K562 (cell line): ENCODE results near the gene ZNF358. TPM values are rescaled to one million over a fixed set of nuclear protein-coding genes. Genes with fewer than 3 reads are reported as not detected.

Source experiments
- ARHGAP35 ChIP-seq: fragments of 450-650 bp; IDR thresholded peaks from 2 replicates; pipeline ENCODE4 v1.6.1; 2018; ENCODE audit not compliant: partially characterized antibody
- ARID1B ChIP-seq: fragments of 450-650 bp; IDR thresholded peaks from 2 replicates; pipeline ENCODE4 v1.6.1; 2016; ENCODE audit warnings: antibody characterized with exemption, mild to moderate bottlenecking, inconsistent platforms
- CBFA2T3 ChIP-seq: fragments of 450-650 bp; IDR thresholded peaks from 2 replicates; pipeline ENCODE4 v1.6.1; 2017
- CBX3 ChIP-seq, 2 experiments: IDR thresholded peaks; 1 replicate in 1 of 2; 2 replicates in 1 of 2; pipeline ENCODE4 v1.6.1; 2012; ENCODE audit warnings: inconsistent platforms in 2 of 2, low read length in 2 of 2, borderline replicate concordance in 1 of 2, control low read depth in 1 of 2
- EGR1 ChIP-seq: fragments of 450-650 bp; conservative IDR thresholded peaks from 2 replicates; pipeline ENCODE4 v1.6.1; 2017; ENCODE audit warnings: mild to moderate bottlenecking
- ELF4 ChIP-seq: fragments of 450-650 bp; formaldehyde crosslinking; IDR thresholded peaks from 2 replicates; pipeline ENCODE4 v1.4.0; 2022; ENCODE audit warnings: missing genetic modification characterization
- HNRNPL ChIP-seq: fragments of 200-400 bp; formaldehyde crosslinking; IDR thresholded peaks from 2 replicates; pipeline ENCODE4 v1.6.1; 2017; ENCODE audit warnings: low read depth, mild to moderate bottlenecking, low read length
- MEIS2 ChIP-seq: fragments of 450-650 bp; IDR thresholded peaks from 2 replicates; pipeline ENCODE4 v1.6.1; 2014; ENCODE audit warnings: mild to moderate bottlenecking; ENCODE audit not compliant: partially characterized antibody
- MYNN ChIP-seq, 2 experiments: sonication (generic); formaldehyde crosslinking in 1 of 2; IDR thresholded peaks; 2 replicates each; pipeline versions ENCODE4 v1.5.0 to v1.6.1; 2016 to 2020; ENCODE audit warnings: antibody characterized with exemption in 1 of 2, missing genetic modification reagents in 1 of 2
- PPARD ChIP-seq: fragments of 250-450 bp; sonication (Bioruptor Pico); IDR thresholded peaks from 2 replicates; pipeline ENCODE4 v1.8.0; 2022; ENCODE audit warnings: inconsistent platforms, mild to moderate bottlenecking, moderate library complexity
- SIN3B ChIP-seq: fragments of 450-650 bp; IDR thresholded peaks from 2 replicates; pipeline ENCODE4 v1.6.1; 2017; ENCODE audit warnings: low read depth, mild to moderate bottlenecking, moderate library complexity
- THRAP3 ChIP-seq: fragments of 450-650 bp; IDR thresholded peaks from 2 replicates; pipeline ENCODE4 v1.6.1; 2016; ENCODE audit warnings: mild to moderate bottlenecking, inconsistent platforms, borderline replicate concordance
- WHSC1 ChIP-seq: IDR thresholded peaks from one replicate; pipeline ENCODE4 v1.6.1; 2012; ENCODE audit warnings: low read length, control low read depth, inconsistent platforms
- ZNF23 ChIP-seq: fragments of 250-450 bp; sonication (Bioruptor Pico); IDR thresholded peaks from 2 replicates; pipeline ENCODE4 v1.4.0; 2020; ENCODE audit warnings: mild to moderate bottlenecking
- polyA plus RNA-seq, 8 experiments: library from polyadenylated mRNA; depleted of rRNA in 4 of 8; stranded (reverse) in 5 of 8; unstranded in 3 of 8; fragments of >200 nt; fragmentation: Nextera tagmentation in 2 of 8; fragmentation: Illumina TruSeq in 1 of 8; extraction: Ambion mirVana in 2 of 8; extraction: Trizol in 1 of 8; gene quantifications; 2 replicates each; pipeline versions ENCODE4 v1.2.1 to v1.2.3, GENCODE V29; 2011 to 2014; ENCODE audit warnings: inconsistent platforms in 1 of 8, missing spikeins in 1 of 8
- total RNA-seq, 7 experiments: library from RNA; depleted of rRNA in 6 of 7; stranded (reverse); fragments of >200 nt in 6 of 7; fragmentation: Illumina TruSeq in 2 of 7; extraction: Trizol in 2 of 7; gene quantifications; 2 replicates each; pipeline versions ENCODE4 v1.2.1 to v1.2.3, GENCODE V29; 2011 to 2021; ENCODE audit warnings: low replicate concordance in 1 of 7
- TF ChIP-seq, protein P1 (sequence below): fragments of 450-650 bp; IDR thresholded peaks from 2 replicates; pipeline ENCODE4 v1.7.0; 2016; ENCODE audit warnings: borderline replicate concordance
- TF ChIP-seq, protein P2 (sequence below): sonication (generic); formaldehyde crosslinking; IDR thresholded peaks from 2 replicates; pipeline ENCODE4 v1.4.0; 2020; ENCODE audit warnings: mild to moderate bottlenecking, missing genetic modification reagents
- TF ChIP-seq, protein P3 (sequence below): sonication (generic); formaldehyde crosslinking; IDR thresholded peaks from 2 replicates; pipeline ENCODE4 v1.5.0; 2020; ENCODE audit warnings: missing genetic modification reagents
- TF ChIP-seq, protein P4 (sequence below): sonication (generic); formaldehyde crosslinking; IDR thresholded peaks from 2 replicates; pipeline ENCODE4 v1.8.0; 2022; ENCODE audit warnings: missing genetic modification reagents, mild to moderate bottlenecking, moderate library complexity, borderline replicate concordance
- TF ChIP-seq, protein P5 (sequence below): fragments of 450-650 bp; conservative IDR thresholded peaks from 2 replicates; pipeline ENCODE4 v1.6.1; 2016; ENCODE audit warnings: missing genetic modification characterization, low read depth, mild to moderate bottlenecking, control low read depth, missing compliant biosample characterization

ZNF358 gene
- total and polyA plus RNA-seq, 9 of the 15 experiments (the other 6 are each of a cell fraction or from before 2014, with no cell fraction given) = 0.04 to 17.2 (median 4.9) TPM

DNA sequence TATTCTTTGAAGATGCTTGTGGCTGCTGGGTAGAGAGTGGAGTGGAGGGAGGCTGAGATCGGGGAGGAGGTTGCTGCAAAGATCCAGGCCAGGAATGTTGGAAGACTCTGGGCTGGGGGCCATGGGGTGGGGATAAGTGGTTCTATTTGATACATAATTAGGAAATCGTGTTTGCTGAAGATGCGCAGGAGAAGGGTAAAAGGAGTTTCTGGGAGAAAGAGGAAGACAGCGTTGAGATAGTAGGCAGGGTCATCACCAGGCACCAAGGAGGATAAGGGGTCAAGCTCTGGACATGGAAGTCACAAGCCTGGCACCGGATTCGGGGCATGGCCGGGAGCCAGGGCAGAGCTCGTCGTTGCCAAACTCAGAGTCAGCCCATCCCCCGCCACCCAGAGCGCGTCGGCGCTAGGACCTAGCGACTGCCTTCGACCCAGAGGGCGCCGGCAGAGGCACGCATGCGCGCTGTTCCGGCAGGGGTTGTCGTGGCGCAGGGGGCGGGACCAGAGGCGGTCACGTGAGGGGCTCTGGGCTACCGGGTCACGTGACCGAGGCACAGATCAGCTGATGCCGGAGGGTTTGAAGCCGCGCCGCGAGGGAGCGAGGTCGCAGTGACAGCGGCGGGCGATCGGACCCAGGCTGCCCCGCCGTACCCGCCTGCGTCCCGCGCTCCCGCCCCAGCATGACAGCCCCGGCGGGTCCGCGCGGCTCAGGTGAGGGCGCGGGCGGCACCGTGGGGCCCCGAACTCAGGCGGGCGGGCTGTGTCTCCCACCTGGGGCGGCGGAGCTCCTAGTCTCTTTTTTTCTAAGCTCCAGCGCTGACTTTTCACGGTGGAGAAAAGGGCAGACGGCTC is 6.4 kb downstream of the ZNF358 start, which contains the start of gene MCOLN1 (continued):
- TF ChIP-seq, protein P1, sequence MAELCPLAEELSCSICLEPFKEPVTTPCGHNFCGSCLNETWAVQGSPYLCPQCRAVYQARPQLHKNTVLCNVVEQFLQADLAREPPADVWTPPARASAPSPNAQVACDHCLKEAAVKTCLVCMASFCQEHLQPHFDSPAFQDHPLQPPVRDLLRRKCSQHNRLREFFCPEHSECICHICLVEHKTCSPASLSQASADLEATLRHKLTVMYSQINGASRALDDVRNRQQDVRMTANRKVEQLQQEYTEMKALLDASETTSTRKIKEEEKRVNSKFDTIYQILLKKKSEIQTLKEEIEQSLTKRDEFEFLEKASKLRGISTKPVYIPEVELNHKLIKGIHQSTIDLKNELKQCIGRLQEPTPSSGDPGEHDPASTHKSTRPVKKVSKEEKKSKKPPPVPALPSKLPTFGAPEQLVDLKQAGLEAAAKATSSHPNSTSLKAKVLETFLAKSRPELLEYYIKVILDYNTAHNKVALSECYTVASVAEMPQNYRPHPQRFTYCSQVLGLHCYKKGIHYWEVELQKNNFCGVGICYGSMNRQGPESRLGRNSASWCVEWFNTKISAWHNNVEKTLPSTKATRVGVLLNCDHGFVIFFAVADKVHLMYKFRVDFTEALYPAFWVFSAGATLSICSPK = no peak; the same call in 1 of the 2 replicates
- TF ChIP-seq ELF4 (CRISPR knock-in tag) (0 out of 2 replicates have a peak, but pooled peaks have one; percentile 57), PPARD (no peak), ARHGAP35 (no peak), CBX3 (IDR thresholded peaks at IDR 0.05; ENCODE audit: borderline replicate concordance in 1 of 2, low read length in 2 of 2) (peak in 1 of 2 experiments; percentile 47; a peak in 1 of 3 replicates), WHSC1 (no peak), EGR1 (peak; percentile 69), MEIS2 (peak; percentile 84), THRAP3 (no peak), ZNF23 (no peak), CBFA2T3 (peak; percentile 19; the same call in 1 of the 2 replicates), MYNN (IDR thresholded peaks at IDR 0.05) (peak; percentile 75; the same call in 1 of the 2 replicates), MYNN (CRISPR knock-in tag; IDR thresholded peaks at IDR 0.05) (no peak), ARID1B (peak; percentile 59), HNRNPL (peak; percentile 60; the same call in 1 of the 2 replicates), SIN3B (peak; percentile 96)
- TF ChIP-seq, protein P2, sequence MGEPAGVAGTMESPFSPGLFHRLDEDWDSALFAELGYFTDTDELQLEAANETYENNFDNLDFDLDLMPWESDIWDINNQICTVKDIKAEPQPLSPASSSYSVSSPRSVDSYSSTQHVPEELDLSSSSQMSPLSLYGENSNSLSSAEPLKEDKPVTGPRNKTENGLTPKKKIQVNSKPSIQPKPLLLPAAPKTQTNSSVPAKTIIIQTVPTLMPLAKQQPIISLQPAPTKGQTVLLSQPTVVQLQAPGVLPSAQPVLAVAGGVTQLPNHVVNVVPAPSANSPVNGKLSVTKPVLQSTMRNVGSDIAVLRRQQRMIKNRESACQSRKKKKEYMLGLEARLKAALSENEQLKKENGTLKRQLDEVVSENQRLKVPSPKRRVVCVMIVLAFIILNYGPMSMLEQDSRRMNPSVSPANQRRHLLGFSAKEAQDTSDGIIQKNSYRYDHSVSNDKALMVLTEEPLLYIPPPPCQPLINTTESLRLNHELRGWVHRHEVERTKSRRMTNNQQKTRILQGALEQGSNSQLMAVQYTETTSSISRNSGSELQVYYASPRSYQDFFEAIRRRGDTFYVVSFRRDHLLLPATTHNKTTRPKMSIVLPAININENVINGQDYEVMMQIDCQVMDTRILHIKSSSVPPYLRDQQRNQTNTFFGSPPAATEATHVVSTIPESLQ (CRISPR knock-in tag) = no peak
- TF ChIP-seq, protein P3, sequence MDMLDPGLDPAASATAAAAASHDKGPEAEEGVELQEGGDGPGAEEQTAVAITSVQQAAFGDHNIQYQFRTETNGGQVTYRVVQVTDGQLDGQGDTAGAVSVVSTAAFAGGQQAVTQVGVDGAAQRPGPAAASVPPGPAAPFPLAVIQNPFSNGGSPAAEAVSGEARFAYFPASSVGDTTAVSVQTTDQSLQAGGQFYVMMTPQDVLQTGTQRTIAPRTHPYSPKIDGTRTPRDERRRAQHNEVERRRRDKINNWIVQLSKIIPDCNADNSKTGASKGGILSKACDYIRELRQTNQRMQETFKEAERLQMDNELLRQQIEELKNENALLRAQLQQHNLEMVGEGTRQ (CRISPR knock-in tag) = peak; percentile 100
- TF ChIP-seq, protein P4, sequence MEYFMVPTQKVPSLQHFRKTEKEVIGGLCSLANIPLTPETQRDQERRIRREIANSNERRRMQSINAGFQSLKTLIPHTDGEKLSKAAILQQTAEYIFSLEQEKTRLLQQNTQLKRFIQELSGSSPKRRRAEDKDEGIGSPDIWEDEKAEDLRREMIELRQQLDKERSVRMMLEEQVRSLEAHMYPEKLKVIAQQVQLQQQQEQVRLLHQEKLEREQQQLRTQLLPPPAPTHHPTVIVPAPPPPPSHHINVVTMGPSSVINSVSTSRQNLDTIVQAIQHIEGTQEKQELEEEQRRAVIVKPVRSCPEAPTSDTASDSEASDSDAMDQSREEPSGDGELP (CRISPR knock-in tag) = peak; percentile 99
- TF ChIP-seq, protein P5, sequence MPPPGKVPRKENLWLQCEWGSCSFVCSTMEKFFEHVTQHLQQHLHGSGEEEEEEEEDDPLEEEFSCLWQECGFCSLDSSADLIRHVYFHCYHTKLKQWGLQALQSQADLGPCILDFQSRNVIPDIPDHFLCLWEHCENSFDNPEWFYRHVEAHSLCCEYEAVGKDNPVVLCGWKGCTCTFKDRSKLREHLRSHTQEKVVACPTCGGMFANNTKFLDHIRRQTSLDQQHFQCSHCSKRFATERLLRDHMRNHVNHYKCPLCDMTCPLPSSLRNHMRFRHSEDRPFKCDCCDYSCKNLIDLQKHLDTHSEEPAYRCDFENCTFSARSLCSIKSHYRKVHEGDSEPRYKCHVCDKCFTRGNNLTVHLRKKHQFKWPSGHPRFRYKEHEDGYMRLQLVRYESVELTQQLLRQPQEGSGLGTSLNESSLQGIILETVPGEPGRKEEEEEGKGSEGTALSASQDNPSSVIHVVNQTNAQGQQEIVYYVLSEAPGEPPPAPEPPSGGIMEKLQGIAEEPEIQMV (tag) = no peak
